GM12865 (cell line): Measurements from ENCODE around the gene COL1A2.

Experiments used
- DNase-seq: peaks from one replicate; pipeline ENCODE4 v3.0.0; 2010; ENCODE audit warnings: low read depth
- H3K4me3 ChIP-seq: 2 replicates; pipeline ENCODE4 v1.5.1; 2011; ENCODE audit warnings: mild to moderate bottlenecking, low read depth, low read length, control low read depth
- CTCF ChIP-seq: IDR thresholded peaks from 2 replicates; pipeline ENCODE4 v1.5.1; 2011; ENCODE audit warnings: low read length, control low read depth, low read depth, inconsistent platforms; ENCODE audit not compliant: insufficient read depth; ENCODE audit errors: missing control alignments

Gene COL1A2

GRCh38 chr7:94380264-94380663, 14.4 kb upstream of the COL1A2 start:
- no peak overlapping the region for H3K4me3 ChIP-seq
- no peak for DNase-seq
- TF ChIP-seq CTCF: no peak

- no peak for DNase-seq
- H3K4me3 ChIP-seq: no peak overlapping the region
- no peak for TF ChIP-seq CTCF
Measured at GRCh38 chr7:94382132-94382531, 12.6 kb upstream of the COL1A2 start.

- DNase-seq: no peak
- TF ChIP-seq CTCF: no peak
- no peak overlapping the region for H3K4me3 ChIP-seq
Measured at GRCh38 chr7:94382746-94383145, 11.9 kb upstream of the COL1A2 start.

- TF ChIP-seq CTCF: no peak
- no peak for DNase-seq
- H3K4me3 ChIP-seq: no peak overlapping the region
Measured at GRCh38 chr7:94384315-94384714, 10.4 kb upstream of the COL1A2 start.

GRCh38 chr7:94386416-94386815, 8.3 kb upstream of the COL1A2 start:
- TF ChIP-seq CTCF: no peak

GRCh38 chr7:94388540-94388939, 6.2 kb upstream of the COL1A2 start:
- TF ChIP-seq CTCF: no peak
- DNase-seq: no peak

More at GRCh38 chr7:94386416-94386815, 8.3 kb upstream of the COL1A2 start:
- no peak overlapping the region for H3K4me3 ChIP-seq
- DNase-seq: no peak

GRCh38 chr7:94389381-94389780, 5.3 kb upstream of the COL1A2 start:
- no peak for DNase-seq
- TF ChIP-seq CTCF: no peak
- no peak overlapping the region for H3K4me3 ChIP-seq

More at GRCh38 chr7:94388540-94388939, 6.2 kb upstream of the COL1A2 start:
- H3K4me3 ChIP-seq: no peak overlapping the region
